Measurements from ENCODE around the gene PLA2G3. TPM values are rescaled to one million over a fixed set of nuclear protein-coding genes. Genes with fewer than 3 reads are reported as not detected.
"Not testable (repeated sequence)": the region's sequence is repeated elsewhere in the genome, so short reads cannot be mapped to it uniquely, and the experiment has no call there.

The PLA2G3 gene
- total RNA-seq, 4 donors from 2014 or later = not detected

- Histone ChIP-seq H3K9me3 (no peaks in the 10 kb centered on the region), H3K36me3 (peaks cover 0 to 66% (median 0%) of the 10 kb centered on the region in 3 donors), H3K27me3 (no peaks in the 10 kb centered on the region), H3K4me1 (peaks cover 0 to 24% (median 0%) of the 10 kb centered on the region in 4 donors), H3K27ac (peak overlapping the region in 3 of 4 donors; percentile 19 to 92 (median 59)), H3K4me3 (no peak overlapping the region)
- TF ChIP-seq CTCF (IDR thresholded peaks at IDR 0.05) (no peak), POLR2A (IDR thresholded peaks at IDR 0.05) (no peak)
- DNase-seq = peak in 1 of 3 donors; percentile 79
Measured at GRCh38 chr22:31098632-31099110, 41.6 kb downstream of the PLA2G3 start.

DNA sequence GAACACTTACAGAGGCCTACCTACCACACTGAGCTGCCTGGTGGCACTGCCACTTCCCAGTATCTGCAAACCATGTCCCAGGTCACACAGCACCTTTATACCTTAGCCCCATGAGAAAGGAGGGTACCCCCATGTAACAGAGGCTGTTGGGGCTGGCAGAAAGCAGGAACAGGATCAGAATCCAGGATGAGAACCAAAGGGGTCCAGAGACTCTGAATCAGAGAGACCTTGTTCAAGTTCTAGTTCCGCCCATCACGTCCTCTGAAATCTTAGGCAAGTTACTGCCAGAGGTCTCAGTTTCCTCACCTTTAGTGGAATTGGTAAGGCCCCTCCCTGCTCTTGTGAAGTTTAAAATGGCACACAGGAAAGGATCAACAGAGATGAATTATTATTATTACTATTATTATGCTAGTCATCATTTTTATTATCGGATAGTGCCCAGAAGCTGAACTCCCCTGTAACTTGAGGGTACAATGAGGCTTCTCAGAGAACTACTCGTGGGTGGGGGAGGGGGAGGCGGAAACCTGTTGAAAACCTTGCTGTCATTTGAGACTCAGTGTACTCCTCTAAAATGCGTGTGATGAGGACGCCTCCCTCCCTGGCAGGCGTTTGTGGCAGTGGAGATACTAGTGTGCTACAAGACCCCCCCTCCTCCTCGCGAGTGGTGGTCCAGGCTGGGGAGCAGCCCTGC, 42.2 kb downstream of the PLA2G3 start:
- DNase-seq = no peak
- TF ChIP-seq POLR2A (IDR thresholded peaks at IDR 0.05) = no peak
- TF ChIP-seq CTCF (IDR thresholded peaks at IDR 0.05) = no peak
- no peaks in the 10 kb centered on the region for H3K9me3 ChIP-seq
- H3K4me1 ChIP-seq = peaks cover 0 to 18% (median 0%) of the 10 kb centered on the region in 4 donors
- peaks cover 0 to 72% (median 0%) of the 10 kb centered on the region in 3 donors for H3K36me3 ChIP-seq
- peak overlapping the region in 2 of 4 donors; percentile 59 to 92 for H3K27ac ChIP-seq
- H3K4me3 ChIP-seq = no peak overlapping the region
- no peaks in the 10 kb centered on the region for H3K27me3 ChIP-seq

- not testable (repeated sequence) for DNase-seq, H3K27me3 ChIP-seq, H3K9me3 ChIP-seq, H3K4me3 ChIP-seq
- peaks cover 0 to 77% (median 0%) of the 10 kb centered on the region in 3 donors for H3K36me3 ChIP-seq
- peak overlapping the region in 1 of 4 donors; percentile 26 for H3K27ac ChIP-seq
- H3K4me1 ChIP-seq = peaks cover 0 to 14% (median 0%) of the 10 kb centered on the region in 4 donors
Measured at GRCh38 chr22:31097539-31097938, 42.8 kb downstream of the PLA2G3 start.

DNA sequence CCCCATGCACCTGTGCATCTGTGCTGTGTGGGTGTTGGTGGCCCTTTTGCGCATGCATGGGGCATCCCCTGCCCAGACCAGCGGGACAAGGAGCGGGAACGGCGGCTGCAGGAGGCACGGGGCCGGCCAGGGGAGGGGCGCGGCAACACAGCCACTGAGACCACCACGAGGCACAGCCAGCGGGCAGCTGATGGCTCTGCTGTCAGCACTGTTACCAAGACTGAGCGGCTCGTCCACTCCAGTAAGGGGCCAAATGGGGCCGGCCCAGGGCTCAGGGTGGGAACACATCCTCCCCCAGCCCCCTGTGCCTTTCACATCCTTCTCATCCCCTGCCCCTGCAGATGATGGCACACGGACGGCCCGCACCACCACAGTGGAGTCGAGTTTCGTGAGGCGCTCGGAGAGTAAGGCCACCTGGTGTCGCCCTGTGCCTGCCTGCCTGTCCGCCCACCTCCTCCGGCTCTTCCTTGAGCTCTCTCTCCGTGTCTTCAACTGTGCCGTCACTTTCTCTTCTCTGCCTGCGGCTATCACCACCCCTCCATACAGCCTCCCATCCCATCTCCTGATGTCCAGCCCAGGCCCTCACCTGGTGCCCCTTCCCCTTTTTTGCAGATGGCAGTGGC, 43.5 kb downstream of the PLA2G3 start:
- Histone ChIP-seq H3K27ac (peak overlapping the region in 2 of 4 donors; percentile 5 to 26), H3K4me1 (peaks cover 0 to 14% (median 0%) of the 10 kb centered on the region in 4 donors), H3K4me3 (no peak overlapping the region)

GRCh38 chr22:31095637-31096249, 44.6 kb downstream of the PLA2G3 start:
- H3K9me3 ChIP-seq = no peaks in the 10 kb centered on the region
- H3K36me3 ChIP-seq = peaks cover 0 to 89% (median 0%) of the 10 kb centered on the region in 3 donors
- TF ChIP-seq POLR2A (IDR thresholded peaks at IDR 0.05) (no peak), CTCF (IDR thresholded peaks at IDR 0.05) (no peak)
- no peaks in the 10 kb centered on the region for H3K27me3 ChIP-seq
- no peak overlapping the region for H3K27ac ChIP-seq
- H3K4me3 ChIP-seq = no peak overlapping the region
- no peak for DNase-seq
- peaks cover 0 to 14% (median 0%) of the 10 kb centered on the region in 4 donors for H3K4me1 ChIP-seq

More for the DNA sequence above, 43.5 kb downstream of the PLA2G3 start:
- H3K36me3 ChIP-seq = peaks cover 0 to 85% (median 0%) of the 10 kb centered on the region in 3 donors
- no peaks in the 10 kb centered on the region for H3K27me3 ChIP-seq
- DNase-seq = peak in 1 of 3 donors; percentile 43
- TF ChIP-seq POLR2A (IDR thresholded peaks at IDR 0.05) (no peak), CTCF (IDR thresholded peaks at IDR 0.05) (no peak)
- H3K9me3 ChIP-seq = no peaks in the 10 kb centered on the region
